GM18505 (cell line): ENCODE results near the gene NT5C3A.
"Not testable (repeated sequence)": the region's sequence is repeated elsewhere in the genome, so short reads cannot be mapped to it uniquely, and the experiment has no call there.

Source experiments
- ATAC-seq: cut with Tn5 transposase; IDR thresholded peaks from one replicate; pipeline ENCODE4 v1.9.1; 2021; ENCODE audit not compliant: unreplicated experiment

Gene NT5C3A

DNA sequence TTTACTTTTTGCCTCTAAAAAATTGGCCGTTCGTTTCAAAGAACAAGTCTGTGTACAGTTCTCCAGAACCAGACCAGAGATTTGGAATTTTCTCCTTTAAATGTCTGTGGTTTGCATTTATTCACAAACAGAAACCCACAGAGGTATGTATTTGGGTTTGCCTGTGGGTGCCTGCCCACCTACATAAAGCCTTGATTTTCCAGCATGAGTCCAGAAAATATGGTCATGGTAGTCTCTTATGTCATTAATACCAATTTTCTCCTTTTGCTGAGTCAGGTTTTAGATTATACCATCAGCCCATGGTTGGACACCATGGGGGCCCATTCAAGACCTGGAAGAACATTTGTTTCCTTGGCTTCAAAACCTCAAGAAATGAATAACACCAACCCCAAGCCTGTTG, 82.7 kb downstream of the NT5C3A start:
- ATAC-seq: not testable (repeated sequence)

GRCh38 chr7:32979246-32979645, 83.3 kb downstream of the NT5C3A start:
- ATAC-seq: not testable (repeated sequence)

GRCh38 chr7:32977159-32977558, 85.4 kb downstream of the NT5C3A start:
- ATAC-seq: not testable (repeated sequence)

DNA sequence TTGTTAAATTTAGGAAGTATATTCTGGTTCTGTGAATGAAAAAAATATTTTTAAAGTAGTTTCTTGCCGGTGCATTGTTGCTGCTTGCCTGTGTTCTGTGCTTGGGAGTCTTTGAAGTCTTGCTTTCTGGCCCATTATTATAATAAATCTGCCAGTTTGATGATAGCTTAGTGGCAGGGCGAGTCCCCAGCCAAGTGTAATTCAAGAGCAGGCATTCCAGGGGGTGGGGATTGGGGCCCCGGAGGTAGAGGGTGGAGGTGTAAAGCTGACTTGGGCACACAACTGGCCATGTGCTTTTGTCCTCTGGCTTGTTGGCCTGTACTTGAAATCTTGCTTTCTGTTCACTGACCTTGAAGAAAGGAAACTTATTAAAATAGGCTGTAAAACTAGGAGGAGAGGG, 90.6 kb downstream of the NT5C3A start:
- ATAC-seq: not testable (repeated sequence)

- not testable (repeated sequence) for ATAC-seq
Observed at GRCh38 chr7:32967268-32967582, 95.4 kb downstream of the NT5C3A start.

GRCh38 chr7:32966489-32967267, 95.9 kb downstream of the NT5C3A start:
- ATAC-seq: not testable (repeated sequence)

GRCh38 chr7:32964461-32965159, 98.0 kb downstream of the NT5C3A start:
- ATAC-seq: peak; percentile 96
